Measurements from ENCODE around the gene ACOXL. TPM values are rescaled to one million over a fixed set of nuclear protein-coding genes. Genes with fewer than 3 reads are reported as not detected.

The ACOXL gene
- total RNA-seq, 2 donors from 2014 or later = 11.7 to 12.3 TPM

DNA sequence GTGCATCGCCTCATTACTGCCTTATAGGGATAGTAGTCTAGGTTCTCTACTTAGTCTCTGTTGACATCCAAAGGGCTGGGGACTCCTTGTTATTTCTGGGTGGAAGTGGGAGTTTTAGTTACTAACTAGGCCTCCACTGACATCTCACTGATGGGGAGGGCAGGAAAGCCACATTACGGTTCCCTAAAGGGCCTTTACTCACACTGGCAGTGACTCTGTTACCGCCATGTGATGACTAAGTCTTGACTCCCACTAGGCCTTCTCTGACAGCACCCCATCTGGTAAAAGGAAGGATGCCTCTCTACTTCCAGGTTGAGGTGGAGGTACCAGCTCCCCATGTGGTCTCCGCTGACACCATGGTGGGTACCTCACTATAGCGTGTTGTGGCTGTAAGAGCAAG lies 374.3 kb downstream of the ACOXL start:
- H3K36me3 Mint-ChIP-seq (ENCODE audit: low read depth) = no peaks in the 10 kb centered on the region
- Histone ChIP-seq H3K4me3 (ENCODE audit: low read length) (no peak overlapping the region), H3K36me3 (ENCODE audit: control insufficient read depth, insufficient read depth, low read length) (no peaks in the 10 kb centered on the region), H3K27ac (ENCODE audit: low read depth, low read length) (no peak overlapping the region), H3K27me3 (ENCODE audit: control insufficient read depth, insufficient read depth, low read length, poor library complexity, severe bottlenecking) (no peaks in the 10 kb centered on the region), H3K9ac (ENCODE audit: extremely low read depth, low read length, poor library complexity, severe bottlenecking) (no peak overlapping the region), H3K9me3 (ENCODE audit: control insufficient read depth, low read length) (no peaks in the 10 kb centered on the region), H3K4me1 (ENCODE audit: control insufficient read depth, insufficient read depth, low read length) (no peaks in the 10 kb centered on the region)
- no peaks in the 10 kb centered on the region for H3K27me3 Mint-ChIP-seq (ENCODE audit: insufficient read depth)
- 89 to 93% methylated on average over 2 to 5 of the region's 5 CpGs for WGBS, 2 experiments (ENCODE audit: insufficient coverage in 1 of 2, insufficient read length in 1 of 2)
- TF ChIP-seq, protein P1, sequence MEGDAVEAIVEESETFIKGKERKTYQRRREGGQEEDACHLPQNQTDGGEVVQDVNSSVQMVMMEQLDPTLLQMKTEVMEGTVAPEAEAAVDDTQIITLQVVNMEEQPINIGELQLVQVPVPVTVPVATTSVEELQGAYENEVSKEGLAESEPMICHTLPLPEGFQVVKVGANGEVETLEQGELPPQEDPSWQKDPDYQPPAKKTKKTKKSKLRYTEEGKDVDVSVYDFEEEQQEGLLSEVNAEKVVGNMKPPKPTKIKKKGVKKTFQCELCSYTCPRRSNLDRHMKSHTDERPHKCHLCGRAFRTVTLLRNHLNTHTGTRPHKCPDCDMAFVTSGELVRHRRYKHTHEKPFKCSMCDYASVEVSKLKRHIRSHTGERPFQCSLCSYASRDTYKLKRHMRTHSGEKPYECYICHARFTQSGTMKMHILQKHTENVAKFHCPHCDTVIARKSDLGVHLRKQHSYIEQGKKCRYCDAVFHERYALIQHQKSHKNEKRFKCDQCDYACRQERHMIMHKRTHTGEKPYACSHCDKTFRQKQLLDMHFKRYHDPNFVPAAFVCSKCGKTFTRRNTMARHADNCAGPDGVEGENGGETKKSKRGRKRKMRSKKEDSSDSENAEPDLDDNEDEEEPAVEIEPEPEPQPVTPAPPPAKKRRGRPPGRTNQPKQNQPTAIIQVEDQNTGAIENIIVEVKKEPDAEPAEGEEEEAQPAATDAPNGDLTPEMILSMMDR (conservative IDR thresholded peaks at IDR 0.05) = no peak
- H3K27ac Mint-ChIP-seq = no peak overlapping the region
- H3K4me1 Mint-ChIP-seq = no peaks in the 10 kb centered on the region
- no peaks in the 10 kb centered on the region for H3K9me3 Mint-ChIP-seq
- DNase-seq = no peak
- no peak overlapping the region for H3K4me3 Mint-ChIP-seq

DNA sequence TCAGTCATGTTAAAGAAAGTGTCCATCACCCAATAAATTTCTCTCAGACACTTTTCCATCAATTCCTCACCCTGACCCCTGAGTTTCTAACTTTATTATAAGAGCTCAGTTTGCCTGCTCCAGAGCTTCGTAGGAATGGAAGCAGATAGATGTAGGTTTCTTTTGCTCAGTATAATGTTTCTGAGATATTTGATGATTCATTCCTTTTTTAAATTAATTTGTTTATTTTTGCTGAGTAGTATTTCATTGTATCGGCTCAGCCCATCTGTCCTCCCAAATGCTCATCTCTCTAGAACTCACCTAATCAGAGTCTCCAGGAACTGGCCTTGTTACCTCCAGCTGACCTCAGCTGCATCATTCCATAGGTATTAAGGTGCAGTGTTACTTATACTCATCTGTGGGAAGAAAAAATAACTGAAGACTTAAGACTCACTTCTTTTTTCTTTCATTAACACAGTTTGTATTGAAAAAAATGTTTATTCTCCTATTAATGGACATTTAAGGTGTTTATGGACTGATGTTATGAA lies 376.4 kb downstream of the ACOXL start:
- Histone ChIP-seq H3K4me3 (ENCODE audit: low read length) (no peak overlapping the region), H3K27ac (ENCODE audit: low read depth, low read length) (no peak overlapping the region), H3K9me3 (ENCODE audit: control insufficient read depth, low read length) (no peaks in the 10 kb centered on the region), H3K4me1 (ENCODE audit: control insufficient read depth, insufficient read depth, low read length) (peaks cover 4% of the 10 kb centered on the region), H3K9ac (ENCODE audit: extremely low read depth, low read length, poor library complexity, severe bottlenecking) (no peak overlapping the region), H3K27me3 (ENCODE audit: control insufficient read depth, insufficient read depth, low read length, poor library complexity, severe bottlenecking) (no peaks in the 10 kb centered on the region), H3K36me3 (ENCODE audit: control insufficient read depth, insufficient read depth, low read length) (no peaks in the 10 kb centered on the region)
- no peak overlapping the region for H3K4me3 Mint-ChIP-seq
- no peaks in the 10 kb centered on the region for H3K36me3 Mint-ChIP-seq (ENCODE audit: low read depth)
- H3K27me3 Mint-ChIP-seq (ENCODE audit: insufficient read depth) = no peaks in the 10 kb centered on the region
- TF ChIP-seq, protein P1 (conservative IDR thresholded peaks at IDR 0.05) = no peak
- H3K9me3 Mint-ChIP-seq = no peaks in the 10 kb centered on the region
- no peak for DNase-seq
- H3K27ac Mint-ChIP-seq = no peak overlapping the region
- WGBS, 2 experiments (ENCODE audit: insufficient coverage in 1 of 2, insufficient read length in 1 of 2) = 85% methylated on average over 2 of the region's 2 CpGs; no CpG with 5 or more reads in 1 of the 2 experiments
- peaks cover 5% of the 10 kb centered on the region for H3K4me1 Mint-ChIP-seq

- H3K27ac ChIP-seq (ENCODE audit: low read depth, low read length) = no peak overlapping the region
- WGBS, 2 experiments (ENCODE audit: insufficient coverage in 1 of 2, insufficient read length in 1 of 2) = 94% methylated on average over 3 to 4 of the region's 4 CpGs
- TF ChIP-seq, protein P1 (conservative IDR thresholded peaks at IDR 0.05) = no peak
- no peak for DNase-seq
- no peaks in the 10 kb centered on the region for H3K36me3 Mint-ChIP-seq (ENCODE audit: low read depth)
- peaks cover 8% of the 10 kb centered on the region for H3K4me1 ChIP-seq (ENCODE audit: control insufficient read depth, insufficient read depth, low read length)
- peaks cover 5% of the 10 kb centered on the region for H3K27me3 Mint-ChIP-seq (ENCODE audit: insufficient read depth)
- peaks cover 8% of the 10 kb centered on the region for H3K27me3 ChIP-seq (ENCODE audit: control insufficient read depth, insufficient read depth, low read length, poor library complexity, severe bottlenecking)
- no peak overlapping the region for H3K4me3 Mint-ChIP-seq
- H3K4me3 ChIP-seq (ENCODE audit: low read length) = no peak overlapping the region
- peaks cover 10% of the 10 kb centered on the region for H3K4me1 Mint-ChIP-seq
- no peaks in the 10 kb centered on the region for H3K9me3 ChIP-seq (ENCODE audit: control insufficient read depth, low read length)
- H3K27ac Mint-ChIP-seq = no peak overlapping the region
- H3K36me3 ChIP-seq (ENCODE audit: control insufficient read depth, insufficient read depth, low read length) = no peaks in the 10 kb centered on the region
- H3K9ac ChIP-seq (ENCODE audit: extremely low read depth, low read length, poor library complexity, severe bottlenecking) = no peak overlapping the region
- H3K9me3 Mint-ChIP-seq = no peaks in the 10 kb centered on the region
Observed at GRCh38 chr2:111111101-111111755, 378.9 kb downstream of the ACOXL start.
